ENCODE results near the gene ZNF214.

Gene ZNF214

DNA sequence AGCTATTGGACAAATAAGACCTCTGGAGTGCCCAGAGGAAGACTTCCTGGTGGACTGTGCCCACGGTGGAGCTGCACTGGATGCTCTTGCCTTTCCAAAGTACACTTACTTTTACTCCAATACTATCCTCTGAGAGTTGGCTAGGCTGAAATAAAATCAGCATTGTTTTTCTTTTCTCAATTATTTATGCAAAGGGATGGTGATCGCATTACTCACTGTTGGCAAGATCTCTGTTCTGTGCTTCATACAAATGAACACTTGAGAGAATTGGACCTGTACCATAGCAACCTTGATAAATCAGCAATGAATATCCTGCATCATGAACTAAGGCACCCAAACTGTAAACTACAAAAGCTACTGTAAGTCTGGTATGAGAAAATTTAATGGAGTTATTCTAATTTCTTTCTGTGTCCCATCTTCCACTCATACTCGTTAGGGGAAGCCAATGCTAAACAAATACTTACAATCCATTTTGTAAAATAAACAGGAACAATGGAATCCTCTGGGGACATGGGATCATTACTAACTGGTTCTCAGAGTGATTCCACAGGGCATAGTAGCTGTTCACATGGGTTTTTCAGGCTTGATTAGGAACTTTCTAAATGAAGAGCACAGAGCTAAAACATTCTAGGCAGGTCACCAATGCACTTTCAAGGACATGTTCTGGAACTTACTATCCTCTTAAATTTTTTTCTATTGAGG lies 26.5 kb upstream of the ZNF214 start:
- DNase-seq (ENCODE audit: low read depth), result peak; percentile 23
- no peak overlapping the region for H3K4me3 ChIP-seq (ENCODE audit: control insufficient read depth, low read depth, low read length)
- TF ChIP-seq, protein P1, sequence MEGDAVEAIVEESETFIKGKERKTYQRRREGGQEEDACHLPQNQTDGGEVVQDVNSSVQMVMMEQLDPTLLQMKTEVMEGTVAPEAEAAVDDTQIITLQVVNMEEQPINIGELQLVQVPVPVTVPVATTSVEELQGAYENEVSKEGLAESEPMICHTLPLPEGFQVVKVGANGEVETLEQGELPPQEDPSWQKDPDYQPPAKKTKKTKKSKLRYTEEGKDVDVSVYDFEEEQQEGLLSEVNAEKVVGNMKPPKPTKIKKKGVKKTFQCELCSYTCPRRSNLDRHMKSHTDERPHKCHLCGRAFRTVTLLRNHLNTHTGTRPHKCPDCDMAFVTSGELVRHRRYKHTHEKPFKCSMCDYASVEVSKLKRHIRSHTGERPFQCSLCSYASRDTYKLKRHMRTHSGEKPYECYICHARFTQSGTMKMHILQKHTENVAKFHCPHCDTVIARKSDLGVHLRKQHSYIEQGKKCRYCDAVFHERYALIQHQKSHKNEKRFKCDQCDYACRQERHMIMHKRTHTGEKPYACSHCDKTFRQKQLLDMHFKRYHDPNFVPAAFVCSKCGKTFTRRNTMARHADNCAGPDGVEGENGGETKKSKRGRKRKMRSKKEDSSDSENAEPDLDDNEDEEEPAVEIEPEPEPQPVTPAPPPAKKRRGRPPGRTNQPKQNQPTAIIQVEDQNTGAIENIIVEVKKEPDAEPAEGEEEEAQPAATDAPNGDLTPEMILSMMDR (IDR thresholded peaks at IDR 0.05; ENCODE audit: control insufficient read depth, insufficient read depth, low read depth, low read length, missing control alignments), result no peak

DNA sequence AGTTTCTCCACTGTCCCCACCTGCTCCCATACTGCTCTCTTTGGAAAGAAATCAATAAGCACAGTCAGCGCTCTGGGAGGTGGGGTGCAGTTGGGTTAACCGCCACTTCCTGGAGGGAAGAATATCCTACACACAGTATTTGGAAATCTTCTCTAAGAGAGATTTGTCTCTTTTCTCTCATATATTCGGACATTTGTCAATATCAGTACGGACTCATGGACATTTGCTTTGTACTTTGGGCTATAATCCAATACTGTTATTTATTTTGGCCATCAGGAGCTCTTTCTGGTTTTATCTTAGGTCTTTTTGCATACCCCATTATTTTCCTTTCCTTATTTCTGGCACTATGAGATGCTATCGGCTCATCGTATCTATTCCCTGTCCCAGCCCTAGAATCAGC lies 13.9 kb upstream of the ZNF214 start:
- TF ChIP-seq, protein P1 (IDR thresholded peaks at IDR 0.05; ENCODE audit: control insufficient read depth, insufficient read depth, low read depth, low read length, missing control alignments), result no peak
- no peak for DNase-seq (ENCODE audit: low read depth)
- no peak overlapping the region for H3K4me3 ChIP-seq (ENCODE audit: control insufficient read depth, low read depth, low read length)

DNA sequence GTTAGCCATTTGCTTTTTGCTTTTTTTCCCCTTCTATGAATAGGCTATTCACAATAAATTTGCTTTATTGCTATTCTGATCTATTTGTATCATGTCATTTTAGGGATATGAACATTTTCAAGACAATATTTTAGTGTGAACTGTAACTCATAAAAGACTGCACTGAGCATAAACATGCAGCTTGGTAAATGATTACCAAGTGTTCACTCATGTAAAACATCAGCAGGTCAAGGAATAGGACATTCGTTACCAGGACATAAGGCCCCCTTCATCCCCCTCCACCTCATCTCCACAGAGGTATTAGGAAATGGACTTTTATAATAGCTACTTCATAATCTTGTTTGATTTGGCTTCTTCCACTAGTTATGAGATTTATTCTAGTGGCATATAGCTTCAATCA lies 12.5 kb upstream of the ZNF214 start:
- DNase-seq (ENCODE audit: low read depth), result no peak
- no peak overlapping the region for H3K4me3 ChIP-seq (ENCODE audit: control insufficient read depth, low read depth, low read length)
- TF ChIP-seq, protein P1 (IDR thresholded peaks at IDR 0.05; ENCODE audit: control insufficient read depth, insufficient read depth, low read depth, low read length, missing control alignments), result no peak

DNA sequence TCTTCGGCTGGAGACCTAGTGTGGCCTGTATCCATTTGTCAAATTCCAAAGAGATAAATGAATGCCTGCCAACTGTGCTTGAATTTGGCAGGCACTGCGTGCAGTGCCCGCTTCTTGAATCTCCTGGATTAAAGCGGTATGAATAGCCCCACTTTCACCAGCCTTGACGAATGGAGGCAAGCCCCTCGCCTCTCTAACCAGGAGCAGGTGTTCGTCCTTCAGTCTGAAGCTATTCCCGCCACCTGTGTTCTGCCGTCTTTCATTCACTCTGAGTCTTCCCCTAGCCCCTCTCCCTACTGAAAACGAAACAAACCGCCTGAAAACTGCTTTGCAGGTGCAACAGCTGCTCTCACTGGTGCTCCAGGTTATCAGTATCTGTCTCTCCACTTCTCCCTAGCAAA lies 11.3 kb upstream of the ZNF214 start:
- TF ChIP-seq, protein P1 (IDR thresholded peaks at IDR 0.05; ENCODE audit: control insufficient read depth, insufficient read depth, low read depth, low read length, missing control alignments), result no peak
- no peak overlapping the region for H3K4me3 ChIP-seq (ENCODE audit: control insufficient read depth, low read depth, low read length)
- no peak for DNase-seq (ENCODE audit: low read depth)

DNA sequence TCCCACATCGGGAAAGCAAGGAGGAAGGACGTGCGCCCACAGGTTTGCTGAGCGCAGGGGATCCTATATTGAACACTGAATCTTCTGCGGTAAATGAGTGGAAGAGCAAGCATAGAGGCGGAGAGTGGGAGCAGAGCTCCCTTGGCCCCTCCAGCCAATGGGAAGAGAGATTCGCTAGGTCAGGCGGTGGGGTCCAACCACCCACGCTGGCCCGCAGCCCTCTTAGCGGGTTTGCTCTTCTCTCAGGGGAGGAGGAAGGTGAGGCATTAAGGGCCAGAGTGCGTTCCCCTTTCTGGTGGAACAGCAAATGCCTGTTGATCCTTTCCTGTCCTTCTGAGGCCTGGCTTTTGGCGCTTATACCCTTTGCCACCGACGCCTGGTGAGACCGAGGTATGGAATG lies 10.7 kb upstream of the ZNF214 start:
- DNase-seq (ENCODE audit: low read depth), result no peak

DNA sequence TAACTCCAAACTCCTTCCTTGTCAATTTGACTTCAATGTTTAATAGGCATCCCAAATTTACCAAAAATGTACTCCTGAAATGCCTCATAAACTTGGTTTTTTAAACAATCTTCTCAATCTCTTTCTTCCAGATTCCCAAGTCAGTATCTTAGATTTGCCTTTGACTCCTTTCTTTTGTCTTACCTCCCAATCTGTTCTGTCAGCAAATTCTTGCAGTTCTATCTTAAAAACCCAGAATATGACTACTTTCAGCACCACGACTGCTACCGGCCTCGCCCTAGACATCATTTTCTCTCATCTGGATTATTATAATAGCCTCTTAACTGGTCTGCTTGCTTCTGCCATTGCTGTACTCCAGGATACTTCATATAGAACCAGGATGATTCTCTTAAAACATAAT lies 8.0 kb upstream of the ZNF214 start:
- H3K4me3 ChIP-seq (ENCODE audit: control insufficient read depth, low read depth, low read length), result no peak overlapping the region
- DNase-seq (ENCODE audit: low read depth), result no peak
- TF ChIP-seq, protein P1 (IDR thresholded peaks at IDR 0.05; ENCODE audit: control insufficient read depth, insufficient read depth, low read depth, low read length, missing control alignments), result no peak

More for the DNA sequence above, 10.7 kb upstream of the ZNF214 start:
- TF ChIP-seq, protein P1 (IDR thresholded peaks at IDR 0.05; ENCODE audit: control insufficient read depth, insufficient read depth, low read depth, low read length, missing control alignments), result no peak
- H3K4me3 ChIP-seq (ENCODE audit: control insufficient read depth, low read depth, low read length), result no peak overlapping the region
